Trophoblast cell (in vitro differentiated cells and primary cell): ENCODE measurements around the gene PTGES3L.
"Not testable (repeated sequence)": the region's sequence is repeated elsewhere in the genome, so short reads cannot be mapped to it uniquely, and the experiment has no call there.

Source experiments
- DNase-seq, 2 donors: peaks; one replicate each; pipeline ENCODE4 v3.0.0-alpha.2; 2016
- H2AFZ ChIP-seq: 2 replicates; pipeline ENCODE4 v1.6.1; 2013; ENCODE audit warnings: low read length, moderate library complexity, mild to moderate bottlenecking; ENCODE audit not compliant: insufficient read depth, poor library complexity
- H2AK5ac ChIP-seq: 2 replicates; pipeline ENCODE4 v1.6.1; 2013; ENCODE audit warnings: mild to moderate bottlenecking, low read length
- H2BK120ac ChIP-seq: 2 replicates; pipeline ENCODE4 v1.6.1; 2013; ENCODE audit warnings: low read length, mild to moderate bottlenecking, moderate library complexity; ENCODE audit not compliant: insufficient read depth, poor library complexity
- H2BK12ac ChIP-seq: 2 replicates; pipeline ENCODE4 v1.6.1; 2013; ENCODE audit warnings: mild to moderate bottlenecking, low read length, moderate library complexity
- H2BK5ac ChIP-seq: 2 replicates; pipeline ENCODE4 v1.6.1; 2013; ENCODE audit warnings: low read length, low read depth, moderate library complexity, mild to moderate bottlenecking; ENCODE audit not compliant: poor library complexity
- H3K14ac ChIP-seq: 2 replicates; pipeline ENCODE4 v1.6.1; 2013; ENCODE audit warnings: mild to moderate bottlenecking, low read length
- H3K18ac ChIP-seq: 2 replicates; pipeline ENCODE4 v1.6.1; 2013; ENCODE audit warnings: mild to moderate bottlenecking, low read length
- H3K23ac ChIP-seq: 2 replicates; pipeline ENCODE4 v1.6.1; 2013; ENCODE audit warnings: low read length
- H3K27ac ChIP-seq: 2 replicates; pipeline ENCODE4 v1.5.1; 2013; ENCODE audit warnings: low read depth, mild to moderate bottlenecking, inconsistent platforms, low read length, moderate library complexity
- H3K27me3 ChIP-seq: 2 replicates; pipeline ENCODE4 v1.6.1; 2013; ENCODE audit warnings: inconsistent platforms, mild to moderate bottlenecking, low read length, moderate library complexity; ENCODE audit not compliant: insufficient read depth
- H3K36me3 ChIP-seq, 2 experiments: 1 replicate in 1 of 2; 2 replicates in 1 of 2; pipeline ENCODE4 v1.6.1; 2013; ENCODE audit warnings: low read length in 2 of 2, mild to moderate bottlenecking in 2 of 2, moderate library complexity in 1 of 2; ENCODE audit not compliant: insufficient read depth in 2 of 2, control insufficient read depth in 1 of 2
- H3K4ac ChIP-seq: 2 replicates; pipeline ENCODE4 v1.6.1; 2013; ENCODE audit warnings: low read depth, mild to moderate bottlenecking, low read length, moderate library complexity
- H3K4me1 ChIP-seq, 2 experiments: 1 replicate in 1 of 2; 2 replicates in 1 of 2; pipeline ENCODE4 v1.6.1; 2013; ENCODE audit warnings: low read length in 2 of 2, mild to moderate bottlenecking in 2 of 2, moderate library complexity in 1 of 2; ENCODE audit not compliant: insufficient read depth in 2 of 2, control insufficient read depth in 1 of 2
- H3K4me2 ChIP-seq: 2 replicates; pipeline ENCODE4 v1.6.1; 2013; ENCODE audit warnings: inconsistent platforms, mild to moderate bottlenecking, low read length, moderate library complexity
- H3K4me3 ChIP-seq: 2 replicates; pipeline ENCODE4 v1.5.1; 2013; ENCODE audit warnings: mild to moderate bottlenecking, low read depth, low read length, inconsistent platforms
- H3K79me1 ChIP-seq: one replicate; pipeline ENCODE4 v1.6.1; 2013; ENCODE audit warnings: low read length
- H3K79me2 ChIP-seq: 2 replicates; pipeline ENCODE4 v1.6.1; 2013; ENCODE audit warnings: low read length, mild to moderate bottlenecking; ENCODE audit not compliant: control insufficient read depth, insufficient read depth, poor library complexity
- H3K9ac ChIP-seq: 2 replicates; pipeline ENCODE4 v1.6.1; 2013; ENCODE audit warnings: mild to moderate bottlenecking, low read length
- H3K9me3 ChIP-seq: 2 replicates; pipeline ENCODE4 v1.6.1; 2013; ENCODE audit warnings: low read depth, mild to moderate bottlenecking, control low read depth, inconsistent platforms, low read length; ENCODE audit not compliant: insufficient read depth
- H4K12ac ChIP-seq: 2 replicates; pipeline ENCODE4 v1.6.1; 2013; ENCODE audit warnings: low read depth, mild to moderate bottlenecking, low read length, moderate library complexity
- H4K8ac ChIP-seq: 2 replicates; pipeline ENCODE4 v1.6.1; 2013; ENCODE audit warnings: low read depth, mild to moderate bottlenecking, low read length, moderate library complexity
- H4K91ac ChIP-seq: one replicate; pipeline ENCODE4 v1.6.1; 2013; ENCODE audit warnings: low read depth, mild to moderate bottlenecking, low read length, moderate library complexity
- WGBS: extraction: QIAGEN DNeasy Blood & Tissue Kit; methylation state at CpG from one replicate; pipeline ENCODE4 v1.1.7; 2013; ENCODE audit warnings: missing lambda C conversion rate; ENCODE audit not compliant: insufficient read length, insufficient coverage; ENCODE audit errors: extremely low coverage; 5-methylcytosine and 5-hydroxymethylcytosine counted together

The PTGES3L gene

DNA sequence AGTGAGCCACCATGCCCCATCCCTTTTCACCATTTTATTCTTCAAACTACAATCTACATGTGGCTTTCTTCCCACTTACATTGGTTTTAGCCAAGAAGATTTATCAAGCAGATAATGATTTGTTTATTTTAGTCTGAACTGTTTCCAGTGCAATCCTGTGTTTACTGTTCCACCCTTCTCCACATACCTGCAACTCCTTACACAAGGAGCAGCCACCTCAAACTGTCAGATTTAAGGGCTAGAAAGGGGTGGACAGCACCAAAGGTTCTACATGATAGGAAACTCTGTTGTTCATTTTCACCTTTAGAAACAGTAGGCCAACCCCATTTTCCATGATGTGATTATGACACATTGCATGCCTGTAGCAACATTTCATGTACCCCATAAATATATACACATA, 2.4 kb upstream of the PTGES3L start:
- H3K4me1 ChIP-seq = peaks cover 5 to 7% of the 10 kb centered on the region in 2 experiments

DNA sequence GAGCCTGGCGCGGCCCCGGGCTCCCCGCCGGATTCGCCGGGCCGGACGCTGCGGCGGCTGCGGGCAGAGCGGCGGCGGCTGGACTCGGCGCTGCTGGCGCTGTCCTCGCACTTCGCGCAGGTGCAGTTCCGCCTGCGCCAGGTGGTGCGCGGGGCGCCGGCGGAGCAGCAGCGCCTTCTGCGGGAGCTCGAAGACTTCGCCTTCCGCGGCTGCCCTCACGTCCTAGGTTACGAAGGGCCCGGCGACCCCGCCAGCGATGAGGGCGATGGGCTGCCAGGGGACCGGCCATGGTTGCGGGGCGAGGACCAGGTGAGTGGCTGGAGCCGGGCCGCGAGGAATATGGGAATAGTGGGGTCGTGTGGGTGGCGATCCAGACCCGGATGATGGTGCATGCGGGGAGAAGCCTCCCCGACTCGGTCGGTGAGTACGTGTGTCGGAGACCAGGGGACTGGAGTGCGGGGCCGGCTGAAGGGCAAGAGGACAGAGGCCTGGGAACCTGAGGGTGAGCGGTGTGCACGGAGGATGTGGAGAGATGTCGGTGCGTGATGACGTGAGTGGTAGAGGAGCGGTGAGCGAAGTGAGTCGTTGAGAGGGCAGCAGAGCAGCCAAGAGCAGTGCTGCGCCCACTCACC, 1.0 kb upstream of the PTGES3L start:
- Histone ChIP-seq H2BK5ac (peak overlapping the region; percentile 42), H3K27me3 (no peaks in the 10 kb centered on the region), H4K91ac (peak overlapping the region; percentile 71), H3K36me3 (peaks cover 3% of the 10 kb centered on the region in 2 experiments), H3K9ac (peak overlapping the region; percentile 55), H3K4me1 (peaks cover 5 to 7% of the 10 kb centered on the region in 2 experiments), H2BK120ac (peak overlapping the region; percentile 45), H4K8ac (peak overlapping the region; percentile 94), H3K79me2 (peaks cover 10% of the 10 kb centered on the region), H3K23ac (no peak overlapping the region), H2AFZ (peak overlapping the region; percentile 87), H3K14ac (peak overlapping the region; percentile 83), H3K79me1 (peaks cover 9% of the 10 kb centered on the region), H3K27ac (peak overlapping the region; percentile 65), H3K4me3 (peak overlapping the region; percentile 85), H4K12ac (peak overlapping the region; percentile 74), H3K9me3 (no peaks in the 10 kb centered on the region), H3K4ac (peak overlapping the region; percentile 41), H3K18ac (peak overlapping the region; percentile 71), H2AK5ac (peak overlapping the region; percentile 4), H3K4me2 (peak overlapping the region; percentile 76), H2BK12ac (no peak overlapping the region)
- no CpG with 5 or more reads among the region's 67 CpGs for WGBS
- peak; percentile 72 to 80 for DNase-seq

More for the DNA sequence above, 2.4 kb upstream of the PTGES3L start:
- Histone ChIP-seq H3K23ac (no peak overlapping the region), H3K4me3 (no peak overlapping the region), H2AK5ac (no peak overlapping the region), H3K27me3 (no peaks in the 10 kb centered on the region), H2AFZ (no peak overlapping the region), H3K9ac (no peak overlapping the region), H3K4me2 (no peak overlapping the region), H4K12ac (no peak overlapping the region), H3K4ac (no peak overlapping the region), H3K79me1 (peaks cover 9% of the 10 kb centered on the region), H3K36me3 (peaks cover 5 to 8% of the 10 kb centered on the region in 2 experiments), H2BK5ac (no peak overlapping the region), H4K91ac (no peak overlapping the region), H3K9me3 (no peaks in the 10 kb centered on the region), H3K27ac (no peak overlapping the region), H4K8ac (no peak overlapping the region), H3K79me2 (peaks cover 10% of the 10 kb centered on the region), H3K18ac (no peak overlapping the region), H2BK12ac (no peak overlapping the region), H2BK120ac (no peak overlapping the region), H3K14ac (no peak overlapping the region)
- no peak for DNase-seq

DNA sequence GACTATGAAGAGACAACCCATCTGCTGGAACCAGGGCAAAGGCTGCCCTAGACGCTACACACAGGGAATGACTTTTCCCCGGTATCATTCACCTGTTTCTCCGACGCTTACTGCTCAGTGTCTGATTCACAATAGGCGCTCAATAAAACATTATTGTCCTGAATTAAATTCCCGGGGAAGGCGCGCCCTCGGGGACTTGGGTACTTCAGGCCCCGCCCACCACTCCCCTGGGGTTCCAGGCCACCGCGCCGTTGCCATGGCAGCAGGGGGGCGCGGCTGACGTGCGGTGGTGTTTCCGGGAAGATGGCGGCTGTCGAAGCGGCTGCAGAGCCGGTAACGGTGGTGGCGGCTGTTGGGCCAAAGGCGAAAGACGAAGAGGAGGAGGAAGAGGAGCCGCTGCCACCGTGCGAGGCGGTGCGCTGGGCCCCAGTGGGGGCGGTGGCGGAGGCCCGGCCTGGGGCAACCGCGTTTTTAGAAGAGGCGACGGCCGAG, 440 bp upstream of the PTGES3L start, which contains the start of gene RUNDC1:
RUNDC1 (plus strand) TSS at position 292 of the 492 bp plus-strand sequence; CDS start at position 304, 12 bp downstream.
- Histone ChIP-seq H2BK12ac (peak within 1 kb of the TSS; percentile 41), H3K79me1 (peaks cover 9% of the 10 kb centered on the region), H3K18ac (peak within 1 kb of the TSS; percentile 71), H2BK5ac (peak within 1 kb of the TSS; percentile 42), H4K8ac (peak within 1 kb of the TSS; percentile 94), H3K4me3 (peak within 1 kb of the TSS; percentile 85), H2AK5ac (peak within 1 kb of the TSS; percentile 4), H3K27ac (peak within 1 kb of the TSS; percentile 65), H3K27me3 (no peaks in the 10 kb centered on the region), H3K14ac (peak within 1 kb of the TSS; percentile 83), H3K4me2 (peak within 1 kb of the TSS; percentile 76), H3K36me3 (peaks cover 2 to 3% of the 10 kb centered on the region in 2 experiments), H3K23ac (no peak within 1 kb of the TSS), H3K79me2 (peaks cover 10% of the 10 kb centered on the region), H3K9ac (peak within 1 kb of the TSS; percentile 62), H2AFZ (peak within 1 kb of the TSS; percentile 87), H4K12ac (peak within 1 kb of the TSS; percentile 74), H2BK120ac (peak within 1 kb of the TSS; percentile 64), H4K91ac (peak within 1 kb of the TSS; percentile 71), H3K9me3 (no peaks in the 10 kb centered on the region), H3K4ac (peak within 1 kb of the TSS; percentile 47), H3K4me1 (peaks cover 5 to 7% of the 10 kb centered on the region in 2 experiments)
- DNase-seq = peak; percentile 74 to 84
- no CpG with 5 or more reads among the region's 39 CpGs for WGBS

DNA sequence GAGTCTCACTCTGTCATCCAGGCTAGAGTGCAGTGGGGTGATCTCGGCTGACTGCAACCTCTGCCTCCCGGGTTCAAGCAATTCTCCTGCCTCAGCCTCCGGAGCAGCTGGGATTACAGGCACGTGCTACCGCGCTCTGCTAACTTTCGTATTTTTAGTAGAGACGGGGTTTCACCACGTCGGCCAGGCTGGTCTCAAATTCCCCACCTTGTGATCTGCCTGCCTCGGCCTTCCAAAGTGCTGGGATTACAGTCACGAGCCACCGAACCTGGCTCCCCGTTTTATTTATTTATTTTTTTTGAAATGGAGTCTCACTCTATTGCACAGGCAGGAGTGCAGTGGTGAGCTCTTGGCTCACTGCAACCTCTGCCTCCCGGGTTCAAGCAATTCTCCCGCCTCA, 4.2 kb downstream of the PTGES3L start:
- WGBS = no CpG with 5 or more reads among the region's 16 CpGs

More for the DNA sequence above, 4.2 kb downstream of the PTGES3L start:
- not testable (repeated sequence) for H3K14ac ChIP-seq, H3K4me1 ChIP-seq, H2AK5ac ChIP-seq, H4K91ac ChIP-seq, H3K79me2 ChIP-seq, H3K27me3 ChIP-seq, H3K4ac ChIP-seq, H3K79me1 ChIP-seq, H3K23ac ChIP-seq, H3K4me2 ChIP-seq, H3K27ac ChIP-seq, H3K9ac ChIP-seq, H4K12ac ChIP-seq, H3K9me3 ChIP-seq, DNase-seq, H2BK12ac ChIP-seq, H3K36me3 ChIP-seq, H3K4me3 ChIP-seq, H2BK120ac ChIP-seq, H2BK5ac ChIP-seq, H4K8ac ChIP-seq, H3K18ac ChIP-seq, H2AFZ ChIP-seq
